Endothelial cell of umbilical vein (primary cell): Measurements from ENCODE around the gene TSPAN18. TPM values are rescaled to one million over a fixed set of nuclear protein-coding genes. Genes with fewer than 3 reads are reported as not detected.

Experiments used
- BruUV-seq: library from RNA; stranded (reverse); fragments of 400-500 nt; replicated peaks from 2 replicates; lab custom pipeline; 2021; lab: Mats Ljungman, UMichigan
- CTCF ChIA-PET: fragments of 300-600, 350-600 bp; sonication (Branson Sonifier 250); formaldehyde crosslinking; loops from one replicate; lab custom pipeline; 2021; ENCODE audit warnings: antibody characterized with exemption, inconsistent platforms; lab: Charles Lee
- POLR2A ChIA-PET: fragments of 300-600, 350-600 bp; sonication (Branson Sonifier 250); formaldehyde crosslinking; loops from one replicate; lab custom pipeline; 2021; ENCODE audit warnings: antibody characterized with exemption, inconsistent platforms; lab: Charles Lee
- DNase-seq: peaks from one replicate; pipeline ENCODE4 v3.0.0-alpha.2; 2011; ENCODE audit warnings: low read depth, low spot score
- FAIRE-seq: peaks from 2 replicates; lab custom pipeline; 2011; peaks lifted over from hg19 to GRCh38; lab: Jason Lieb, UNC
- H2AFZ ChIP-seq: 2 replicates; pipeline ENCODE4 v1.6.0; 2012; ENCODE audit warnings: low read depth, low read length, control low read depth, inconsistent platforms
- H3K27ac ChIP-seq: 2 replicates; pipeline ENCODE4 v1.5.1; 2011; ENCODE audit warnings: low read depth, mild to moderate bottlenecking, control low read depth, low read length, moderate library complexity; ENCODE audit not compliant: insufficient read depth
- H3K27me3 ChIP-seq, 2 experiments: 2 replicates each; pipeline versions ENCODE4 v1.6.0 to v1.6.1; 2011; ENCODE audit warnings: low read length in 2 of 2, mixed read lengths in 1 of 2; ENCODE audit not compliant: control insufficient read depth in 2 of 2, insufficient read depth in 2 of 2
- H3K36me3 ChIP-seq, 2 experiments: 2 replicates in 1 of 2; 3 replicates in 1 of 2; pipeline ENCODE4 v1.5.1; 2011; ENCODE audit warnings: low read length in 2 of 2, mild to moderate bottlenecking in 1 of 2, moderate library complexity in 1 of 2; ENCODE audit not compliant: control insufficient read depth in 2 of 2, insufficient read depth in 2 of 2; ENCODE audit errors: extremely low read depth in 1 of 2
- H3K4me1 ChIP-seq: 3 replicates; pipeline ENCODE4 v1.5.1; 2011; ENCODE audit warnings: mild to moderate bottlenecking, low read length; ENCODE audit not compliant: control insufficient read depth, insufficient read depth; ENCODE audit errors: extremely low read depth
- H3K4me2 ChIP-seq: 2 replicates; pipeline ENCODE4 v1.6.1; 2011; ENCODE audit warnings: low read length, control low read depth, mixed read lengths; ENCODE audit not compliant: insufficient read depth
- H3K4me3 ChIP-seq, 3 experiments: fragments of 200-600 bp in 1 of 3; sonication (generic), shearing (Covaris generic) in 1 of 3; replicated peaks in 1 of 3; 2 replicates each; pipeline ENCODE4 v1.5.1; 2011 to 2016; ENCODE audit warnings: control low read depth in 3 of 3, low read length in 3 of 3, mild to moderate bottlenecking in 2 of 3, inconsistent platforms in 1 of 3, low read depth in 1 of 3, moderate library complexity in 1 of 3; ENCODE audit not compliant: insufficient read depth in 1 of 3
- H3K79me2 ChIP-seq: 2 replicates; pipeline ENCODE4 v1.6.0; 2012; ENCODE audit warnings: low read length, inconsistent platforms; ENCODE audit not compliant: control insufficient read depth, insufficient read depth
- H3K9ac ChIP-seq: replicated peaks from 2 replicates; pipeline ENCODE3; 2011; ENCODE audit warnings: low read length, control low read depth; ENCODE audit not compliant: insufficient read depth; ENCODE audit errors: extremely low read depth
- H3K9me1 ChIP-seq: replicated peaks from 3 replicates; pipeline ENCODE4 v1.6.0; 2011; ENCODE audit warnings: mild to moderate bottlenecking, low read length; ENCODE audit not compliant: control insufficient read depth, insufficient read depth; ENCODE audit errors: extremely low read depth
- H3K9me3 ChIP-seq: replicated peaks from 2 replicates; pipeline ENCODE4 v1.5.1; 2012; ENCODE audit warnings: low read length, inconsistent platforms; ENCODE audit not compliant: control insufficient read depth, insufficient read depth
- H4K20me1 ChIP-seq: replicated peaks from 2 replicates; pipeline ENCODE3; 2011; ENCODE audit warnings: mild to moderate bottlenecking, low read length; ENCODE audit not compliant: control insufficient read depth, insufficient read depth; ENCODE audit errors: extremely low read depth
- EZH2 ChIP-seq: IDR thresholded peaks from 2 replicates; pipeline ENCODE4 v1.6.1; 2012; ENCODE audit warnings: borderline replicate concordance, low read depth, mild to moderate bottlenecking, moderate library complexity, low read length, inconsistent platforms; ENCODE audit not compliant: severe bottlenecking
- FOS ChIP-seq: IDR thresholded peaks from 2 replicates; pipeline ENCODE4 v1.6.1; 2011; ENCODE audit warnings: mild to moderate bottlenecking, low read length, moderate library complexity, borderline replicate concordance; ENCODE audit not compliant: insufficient read depth
- GATA2 ChIP-seq: IDR thresholded peaks from 2 replicates; pipeline ENCODE4 v1.7.0; 2011; ENCODE audit warnings: low read depth, mild to moderate bottlenecking, moderate library complexity, mixed read lengths, low read length; ENCODE audit not compliant: insufficient read length, insufficient read depth
- JUN ChIP-seq: IDR thresholded peaks from 2 replicates; pipeline ENCODE4 v1.6.1; 2011; ENCODE audit warnings: borderline replicate concordance, low read depth; ENCODE audit not compliant: insufficient read length, insufficient read depth
- MYC ChIP-seq: IDR thresholded peaks from one replicate; pipeline ENCODE4 v1.6.1; 2011; ENCODE audit warnings: mild to moderate bottlenecking, low read depth, low read length
- POLR2A ChIP-seq: IDR thresholded peaks from 2 replicates; pipeline ENCODE4 v1.6.1; 2012; ENCODE audit warnings: low read depth, mild to moderate bottlenecking, control low read depth, low read length
- POLR2AphosphoS5 ChIP-seq: IDR thresholded peaks from 2 replicates; pipeline ENCODE4 v1.6.1; 2012; ENCODE audit warnings: low read depth, mild to moderate bottlenecking, control low read depth, low read length, moderate library complexity; ENCODE audit not compliant: insufficient read depth
- dilution Hi-C: fragments of 300-500 bp; cut with MboI; formaldehyde crosslinking; loops from one replicate; pipeline ENCODE4 v1.15.0; 2019; ENCODE audit warnings: low sequenced_read_pairs; ENCODE audit not compliant: extremely low pct_ligation_motif_present
- intact Hi-C: fragments of 100-400 bp; cut with micrococcal nuclease; formaldehyde crosslinking; loops from one replicate; pipeline ENCODE4 v1.10.0; 2022
- polyA plus RNA-seq, 4 experiments: library from polyadenylated mRNA; depleted of rRNA in 3 of 4; stranded (reverse) in 3 of 4; unstranded in 1 of 4; fragments of >200 nt; gene quantifications; 2 replicates each; pipeline versions ENCODE4 v1.2.1 to v1.2.3, GENCODE V29; 2011 to 2012; ENCODE audit warnings: missing spikeins in 1 of 4
- total RNA-seq: library from RNA; stranded (reverse); gene quantifications from 2 replicates; pipeline ENCODE4 v1.2.3, GENCODE V29; 2021
- TF ChIP-seq, protein P1 (sequence below), 2 donors: IDR thresholded peaks; 1 replicate in 1 of 2; 2 replicates in 1 of 2; pipeline ENCODE4 v1.5.1; 2011; ENCODE audit warnings: low read length in 2 of 2, mild to moderate bottlenecking in 2 of 2, moderate library complexity in 2 of 2, control low read depth in 1 of 2, inconsistent platforms in 1 of 2, low read depth in 1 of 2; ENCODE audit not compliant: insufficient read depth in 1 of 2; ENCODE audit errors: extremely low read depth in 1 of 2
- TF ChIP-seq, protein P2 (sequence below): IDR thresholded peaks from 2 replicates; pipeline ENCODE4 v1.6.1; 2011; ENCODE audit not compliant: insufficient read depth, insufficient read length

The TSPAN18 gene
- total and polyA plus RNA-seq, 2 donors (not counting 3 experiments of a cell fraction or from before 2014, with no cell fraction given) = 32.2 to 118 TPM

DNA sequence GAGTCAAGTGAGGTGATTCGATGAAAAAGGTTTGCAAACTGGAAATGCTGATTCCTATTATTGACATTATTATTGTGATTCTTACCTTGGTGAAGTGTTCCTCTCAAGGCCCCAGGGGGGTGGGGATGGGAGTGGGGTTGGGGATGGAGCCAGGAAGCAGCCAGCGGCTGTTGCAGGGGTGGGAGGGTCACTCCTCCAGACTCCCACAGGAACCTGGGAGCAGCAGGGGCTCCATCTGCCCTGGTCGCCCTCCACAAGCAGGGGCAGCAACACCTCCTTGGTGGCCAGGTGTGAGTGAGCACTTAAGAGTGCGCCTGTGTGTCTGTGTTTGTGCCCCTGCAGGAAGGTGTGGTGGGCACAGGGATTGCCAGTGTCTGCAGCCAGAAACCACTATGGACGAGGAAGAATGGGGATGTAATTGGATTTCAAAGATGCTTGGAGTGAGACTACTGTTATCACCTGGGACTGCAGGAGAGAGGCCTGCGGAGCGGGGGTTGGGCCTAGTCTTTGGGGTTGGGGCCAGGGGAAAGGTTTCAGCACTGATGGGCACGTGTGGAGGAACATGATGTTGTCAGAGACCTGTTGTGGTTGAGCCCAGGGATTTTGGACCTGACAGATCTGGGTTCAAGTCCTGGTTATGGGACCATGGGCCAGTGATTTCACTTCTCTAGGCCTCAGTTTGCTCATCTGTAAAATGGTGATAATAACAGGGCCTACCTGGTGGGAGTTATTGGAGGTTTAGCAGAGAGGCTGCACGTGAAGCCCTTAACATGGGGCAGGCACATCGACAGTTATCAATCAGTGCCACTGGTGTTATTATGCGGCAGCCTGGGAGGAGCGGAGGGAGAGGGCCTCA lies 227.5 kb downstream of the TSPAN18 start:
- H3K4me2 ChIP-seq = peak overlapping the region; percentile 1
- CTCF ChIA-PET = interaction anchor here (0.9 to 1.8 kb wide), 17 partner anchors 10 to 279 kb away, joined by 3 to 23 read pairs (median 4); no protein-coding TSS in a partner anchor
- BruUV-seq = no TSS peak

More for the DNA sequence above, 227.5 kb downstream of the TSPAN18 start:
- Histone ChIP-seq H3K27ac (peak overlapping the region; percentile 34), H4K20me1 (no peaks in the 10 kb centered on the region), H3K9ac (no peak overlapping the region), H3K4me3 (no peak overlapping the region), H3K4me1 (peaks cover 16% of the 10 kb centered on the region), H3K27me3 (no peaks in the 10 kb centered on the region), H3K9me3 (no peaks in the 10 kb centered on the region), H3K79me2 (no peaks in the 10 kb centered on the region), H3K9me1 (no peaks in the 10 kb centered on the region), H3K36me3 (no peaks in the 10 kb centered on the region), H2AFZ (no peak overlapping the region)
- no peak for TF ChIP-seq FOS
- TF ChIP-seq POLR2AphosphoS5 = no peak
- no peak for TF ChIP-seq GATA2
- no peak for TF ChIP-seq EZH2
- no peak for TF ChIP-seq POLR2A
- no peak for TF ChIP-seq JUN
- TF ChIP-seq, protein P1, sequence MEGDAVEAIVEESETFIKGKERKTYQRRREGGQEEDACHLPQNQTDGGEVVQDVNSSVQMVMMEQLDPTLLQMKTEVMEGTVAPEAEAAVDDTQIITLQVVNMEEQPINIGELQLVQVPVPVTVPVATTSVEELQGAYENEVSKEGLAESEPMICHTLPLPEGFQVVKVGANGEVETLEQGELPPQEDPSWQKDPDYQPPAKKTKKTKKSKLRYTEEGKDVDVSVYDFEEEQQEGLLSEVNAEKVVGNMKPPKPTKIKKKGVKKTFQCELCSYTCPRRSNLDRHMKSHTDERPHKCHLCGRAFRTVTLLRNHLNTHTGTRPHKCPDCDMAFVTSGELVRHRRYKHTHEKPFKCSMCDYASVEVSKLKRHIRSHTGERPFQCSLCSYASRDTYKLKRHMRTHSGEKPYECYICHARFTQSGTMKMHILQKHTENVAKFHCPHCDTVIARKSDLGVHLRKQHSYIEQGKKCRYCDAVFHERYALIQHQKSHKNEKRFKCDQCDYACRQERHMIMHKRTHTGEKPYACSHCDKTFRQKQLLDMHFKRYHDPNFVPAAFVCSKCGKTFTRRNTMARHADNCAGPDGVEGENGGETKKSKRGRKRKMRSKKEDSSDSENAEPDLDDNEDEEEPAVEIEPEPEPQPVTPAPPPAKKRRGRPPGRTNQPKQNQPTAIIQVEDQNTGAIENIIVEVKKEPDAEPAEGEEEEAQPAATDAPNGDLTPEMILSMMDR (IDR thresholded peaks at IDR 0.05; ENCODE audit: extremely low read depth in 1 of 2, insufficient read depth in 1 of 2, low read depth in 1 of 2, low read length in 2 of 2) = no peak
- no peak for TF ChIP-seq MYC
- TF ChIP-seq, protein P2, sequence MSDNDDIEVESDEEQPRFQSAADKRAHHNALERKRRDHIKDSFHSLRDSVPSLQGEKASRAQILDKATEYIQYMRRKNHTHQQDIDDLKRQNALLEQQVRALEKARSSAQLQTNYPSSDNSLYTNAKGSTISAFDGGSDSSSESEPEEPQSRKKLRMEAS = no peak
- FAIRE-seq = no peak
- intact Hi-C loops (loop anchor here (2.0 to 10.0 kb wide), 2 partner anchors 193 to 711 kb away; partner anchors contain the start of genes CHST1 and PRDM11), dilution Hi-C loops (no loop called here)
- DNase-seq = no peak
- POLR2A ChIA-PET = interaction anchor here (1.3 kb wide), 1 partner anchor 72 kb away, joined by 9 read pairs; no protein-coding TSS in a partner anchor
